ENCODE results near the gene TEKT5.
"Not testable (repeated sequence)": the region's sequence is repeated elsewhere in the genome, so short reads cannot be mapped to it uniquely, and the experiment has no call there.

The TEKT5 gene

GRCh38 chr16:10629592-10629963 lies 65.2 kb downstream of the TEKT5 start:
- no peak for DNase-seq

- no peak for DNase-seq
Observed at GRCh38 chr16:10625595-10626357, 69.0 kb downstream of the TEKT5 start.

GRCh38 chr16:10624527-10624926 lies 70.2 kb downstream of the TEKT5 start:
- DNase-seq = no peak

GRCh38 chr16:10623059-10623458 lies 71.7 kb downstream of the TEKT5 start:
- DNase-seq = no peak

GRCh38 chr16:10622036-10622921 lies 72.5 kb downstream of the TEKT5 start:
- no peak for DNase-seq

GRCh38 chr16:10621216-10621949 lies 73.3 kb downstream of the TEKT5 start:
- not testable (repeated sequence) for DNase-seq

- no peak for DNase-seq
Observed at GRCh38 chr16:10620120-10620519, 74.6 kb downstream of the TEKT5 start.

- DNase-seq = no peak
Observed at GRCh38 chr16:10619271-10619849, 75.4 kb downstream of the TEKT5 start.

GRCh38 chr16:10618710-10619209 lies 76.0 kb downstream of the TEKT5 start:
- DNase-seq = no peak

GRCh38 chr16:10617662-10618420 lies 76.9 kb downstream of the TEKT5 start:
- no peak for DNase-seq

GRCh38 chr16:10616756-10617640 lies 77.7 kb downstream of the TEKT5 start:
- DNase-seq = no peak

- DNase-seq = no peak
Observed at GRCh38 chr16:10616419-10616755, 78.3 kb downstream of the TEKT5 start.

GRCh38 chr16:10614685-10615084 lies 80.0 kb downstream of the TEKT5 start:
- DNase-seq = no peak

- DNase-seq = no peak
Observed at GRCh38 chr16:10613785-10614485, 80.8 kb downstream of the TEKT5 start.

- DNase-seq = no peak
Observed at GRCh38 chr16:10612649-10613179, 82.0 kb downstream of the TEKT5 start.

- no peak for DNase-seq
Observed at GRCh38 chr16:10611825-10612342, 82.8 kb downstream of the TEKT5 start.

- DNase-seq = no peak
Observed at GRCh38 chr16:10610499-10611184, 84.1 kb downstream of the TEKT5 start.

- DNase-seq = no peak
Observed at GRCh38 chr16:10609402-10609774, 85.3 kb downstream of the TEKT5 start.

- no peak for DNase-seq
Observed at GRCh38 chr16:10608687-10609401, 85.9 kb downstream of the TEKT5 start.

Data from CD4-positive, alpha-beta T cell treated with Interleukin-17A for 4 hours (primary cell).